Activated CD4-positive, alpha-beta T cell treated with anti-CD3 and anti-CD28 coated beads, Interleukin-2, amount 10 ng/mL, durations not matched to agents 24 days and 14 days (primary cell): Measurements from ENCODE around the gene UMAD1. TPM values are rescaled to one million over a fixed set of nuclear protein-coding genes. Genes with fewer than 3 reads are reported as not detected.

Experiments used
- DNase-seq: peaks from one replicate; pipeline ENCODE4 v3.0.0; 2022
- H3K27ac Mint-ChIP-seq: one replicate; pipeline ENCODE4 v1.8.0; 2022; ENCODE audit warnings: mild to moderate bottlenecking, mixed read lengths
- H3K27me3 Mint-ChIP-seq: one replicate; pipeline ENCODE4 v1.8.0; 2022; ENCODE audit warnings: mixed read lengths
- H3K36me3 Mint-ChIP-seq: one replicate; pipeline ENCODE4 v1.8.0; 2022; ENCODE audit warnings: low read depth, mild to moderate bottlenecking, mixed read lengths
- H3K4me1 Mint-ChIP-seq: one replicate; pipeline ENCODE4 v1.8.0; 2021; ENCODE audit warnings: mixed read lengths
- H3K4me3 Mint-ChIP-seq: one replicate; pipeline ENCODE4 v1.8.0; 2022; ENCODE audit warnings: mild to moderate bottlenecking, moderate library complexity, mixed read lengths
- H3K9me3 Mint-ChIP-seq: one replicate; pipeline ENCODE4 v1.8.0; 2021; ENCODE audit warnings: mixed read lengths
- intact Hi-C: fragments of 100-400 bp; cut with micrococcal nuclease; formaldehyde crosslinking; loops from one replicate; pipeline ENCODE4 v1.15.1; 2023
- total RNA-seq: library from RNA; stranded (reverse); gene quantifications from 2 replicates; pipeline ENCODE4 v1.2.3, GENCODE V29; 2022

UMAD1 gene
- total RNA-seq, 1 donor from 2014 or later = 11.8 TPM

GRCh38 chr7:7882888-7883287, 242.3 kb downstream of the UMAD1 start:
- no peak for DNase-seq
- Mint-ChIP-seq H3K36me3 (no peaks in the 10 kb centered on the region), H3K27me3 (no peaks in the 10 kb centered on the region), H3K9me3 (no peaks in the 10 kb centered on the region), H3K27ac (no peak overlapping the region), H3K4me3 (no peak overlapping the region), H3K4me1 (no peaks in the 10 kb centered on the region)
- intact Hi-C loops = no loop called here

- DNase-seq = no peak
- Mint-ChIP-seq H3K36me3 (no peaks in the 10 kb centered on the region), H3K27me3 (no peaks in the 10 kb centered on the region), H3K9me3 (no peaks in the 10 kb centered on the region), H3K4me1 (no peaks in the 10 kb centered on the region), H3K4me3 (no peak overlapping the region), H3K27ac (no peak overlapping the region)
- intact Hi-C loops = no loop called here
Measured at GRCh38 chr7:7883394-7883793, 242.8 kb downstream of the UMAD1 start.

GRCh38 chr7:7884855-7885254, 244.3 kb downstream of the UMAD1 start:
- no peaks in the 10 kb centered on the region for H3K27me3 Mint-ChIP-seq
- H3K4me3 Mint-ChIP-seq = no peak overlapping the region
- H3K9me3 Mint-ChIP-seq = no peaks in the 10 kb centered on the region
- no peak overlapping the region for H3K27ac Mint-ChIP-seq
- H3K36me3 Mint-ChIP-seq = no peaks in the 10 kb centered on the region
- DNase-seq = no peak
- intact Hi-C loops = no loop called here
- no peaks in the 10 kb centered on the region for H3K4me1 Mint-ChIP-seq

GRCh38 chr7:7889791-7890568, 249.4 kb downstream of the UMAD1 start:
- H3K36me3 Mint-ChIP-seq = peaks cover 2% of the 10 kb centered on the region
- no peaks in the 10 kb centered on the region for H3K27me3 Mint-ChIP-seq
- no peak overlapping the region for H3K4me3 Mint-ChIP-seq
- no peaks in the 10 kb centered on the region for H3K4me1 Mint-ChIP-seq
- intact Hi-C loops = no loop called here
- no peak overlapping the region for H3K27ac Mint-ChIP-seq
- H3K9me3 Mint-ChIP-seq = peaks cover 3% of the 10 kb centered on the region
- no peak for DNase-seq

- Mint-ChIP-seq H3K27me3 (no peaks in the 10 kb centered on the region), H3K4me3 (no peak overlapping the region), H3K36me3 (peaks cover 2% of the 10 kb centered on the region), H3K27ac (no peak overlapping the region), H3K4me1 (no peaks in the 10 kb centered on the region), H3K9me3 (peaks cover 3% of the 10 kb centered on the region)
- no peak for DNase-seq
- intact Hi-C loops = no loop called here
Measured at GRCh38 chr7:7895004-7895650, 254.6 kb downstream of the UMAD1 start.

- no peak overlapping the region for H3K27ac Mint-ChIP-seq
- H3K36me3 Mint-ChIP-seq = peaks cover 1% of the 10 kb centered on the region
- DNase-seq = no peak
- peaks cover 2% of the 10 kb centered on the region for H3K9me3 Mint-ChIP-seq
- H3K4me3 Mint-ChIP-seq = no peak overlapping the region
- intact Hi-C loops = no loop called here
- H3K27me3 Mint-ChIP-seq = no peaks in the 10 kb centered on the region
- H3K4me1 Mint-ChIP-seq = no peaks in the 10 kb centered on the region
Measured at GRCh38 chr7:7895754-7896153, 255.2 kb downstream of the UMAD1 start.

- Mint-ChIP-seq H3K27ac (no peak overlapping the region), H3K4me1 (peaks cover 1% of the 10 kb centered on the region), H3K36me3 (no peaks in the 10 kb centered on the region), H3K9me3 (no peaks in the 10 kb centered on the region), H3K4me3 (no peak overlapping the region), H3K27me3 (no peaks in the 10 kb centered on the region)
- intact Hi-C loops = no loop called here
- no peak for DNase-seq
Measured at GRCh38 chr7:7897509-7897908, 257.0 kb downstream of the UMAD1 start.

- peaks cover 6% of the 10 kb centered on the region for H3K4me1 Mint-ChIP-seq
- H3K4me3 Mint-ChIP-seq = no peak overlapping the region
- H3K9me3 Mint-ChIP-seq = no peaks in the 10 kb centered on the region
- H3K27me3 Mint-ChIP-seq = no peaks in the 10 kb centered on the region
- H3K27ac Mint-ChIP-seq = no peak overlapping the region
- intact Hi-C loops = no loop called here
- H3K36me3 Mint-ChIP-seq = no peaks in the 10 kb centered on the region
- DNase-seq = no peak
Measured at GRCh38 chr7:7897949-7898515, 257.5 kb downstream of the UMAD1 start.

GRCh38 chr7:7902845-7903244, 262.3 kb downstream of the UMAD1 start:
- intact Hi-C loops = no loop called here
- no peak overlapping the region for H3K27ac Mint-ChIP-seq
- H3K4me3 Mint-ChIP-seq = no peak overlapping the region
- peaks cover 10% of the 10 kb centered on the region for H3K4me1 Mint-ChIP-seq
- no peaks in the 10 kb centered on the region for H3K36me3 Mint-ChIP-seq
- H3K9me3 Mint-ChIP-seq = no peaks in the 10 kb centered on the region
- no peaks in the 10 kb centered on the region for H3K27me3 Mint-ChIP-seq
- no peak for DNase-seq

- Mint-ChIP-seq H3K9me3 (no peaks in the 10 kb centered on the region), H3K27ac (no peak overlapping the region), H3K27me3 (no peaks in the 10 kb centered on the region), H3K4me1 (peaks cover 10% of the 10 kb centered on the region), H3K4me3 (no peak overlapping the region), H3K36me3 (no peaks in the 10 kb centered on the region)
- intact Hi-C loops = no loop called here
- DNase-seq = no peak
Measured at GRCh38 chr7:7907306-7907705, 266.8 kb downstream of the UMAD1 start.

- intact Hi-C loops = no loop called here
- peak; percentile 38 for DNase-seq
- Mint-ChIP-seq H3K9me3 (no peaks in the 10 kb centered on the region), H3K36me3 (no peaks in the 10 kb centered on the region), H3K27ac (no peak overlapping the region), H3K27me3 (no peaks in the 10 kb centered on the region), H3K4me3 (no peak overlapping the region), H3K4me1 (no peaks in the 10 kb centered on the region)
Measured at GRCh38 chr7:7908622-7909145, 268.1 kb downstream of the UMAD1 start.

- Mint-ChIP-seq H3K36me3 (no peaks in the 10 kb centered on the region), H3K27ac (no peak overlapping the region), H3K4me1 (no peaks in the 10 kb centered on the region), H3K27me3 (no peaks in the 10 kb centered on the region), H3K9me3 (no peaks in the 10 kb centered on the region), H3K4me3 (no peak overlapping the region)
- intact Hi-C loops = no loop called here
- no peak for DNase-seq
Measured at GRCh38 chr7:7909376-7909775, 268.8 kb downstream of the UMAD1 start.

GRCh38 chr7:7911369-7912123, 271.0 kb downstream of the UMAD1 start:
- H3K4me1 Mint-ChIP-seq = no peaks in the 10 kb centered on the region
- H3K27ac Mint-ChIP-seq = no peak overlapping the region
- intact Hi-C loops = no loop called here
- H3K9me3 Mint-ChIP-seq = peaks cover 3% of the 10 kb centered on the region
- no peaks in the 10 kb centered on the region for H3K36me3 Mint-ChIP-seq
- DNase-seq = peak; percentile 33
- no peak overlapping the region for H3K4me3 Mint-ChIP-seq
- H3K27me3 Mint-ChIP-seq = no peaks in the 10 kb centered on the region

- H3K27me3 Mint-ChIP-seq = no peaks in the 10 kb centered on the region
- no peak overlapping the region for H3K4me3 Mint-ChIP-seq
- no peaks in the 10 kb centered on the region for H3K4me1 Mint-ChIP-seq
- intact Hi-C loops = no loop called here
- no peaks in the 10 kb centered on the region for H3K36me3 Mint-ChIP-seq
- H3K27ac Mint-ChIP-seq = no peak overlapping the region
- peaks cover 4% of the 10 kb centered on the region for H3K9me3 Mint-ChIP-seq
- no peak for DNase-seq
Measured at GRCh38 chr7:7912937-7913336, 272.4 kb downstream of the UMAD1 start.
